Duodenal mucosa (tissue), 2 donors: ENCODE measurements around the gene COL12A1.

Experiments used
- H3K27ac ChIP-seq: one replicate; pipeline ENCODE4 v1.7.0; 2013; ENCODE audit warnings: low read depth, low read length
- H3K27me3 ChIP-seq, 2 donors: one replicate each; pipeline ENCODE4 v1.7.0; 2013; ENCODE audit warnings: low read length in 2 of 2, control low read depth in 1 of 2; ENCODE audit not compliant: insufficient read depth in 2 of 2, control insufficient read depth in 1 of 2
- H3K36me3 ChIP-seq, 2 donors: one replicate each; pipeline ENCODE4 v1.7.0; 2013; ENCODE audit warnings: low read length in 2 of 2, control low read depth in 1 of 2; ENCODE audit not compliant: insufficient read depth in 2 of 2, control insufficient read depth in 1 of 2
- H3K4me1 ChIP-seq, 2 donors: one replicate each; pipeline ENCODE4 v1.7.0; 2013; ENCODE audit warnings: low read length in 2 of 2, control low read depth in 1 of 2; ENCODE audit not compliant: insufficient read depth in 2 of 2, control insufficient read depth in 1 of 2
- H3K4me3 ChIP-seq, 2 donors: one replicate each; pipeline ENCODE4 v1.7.0; 2013; ENCODE audit warnings: low read length in 2 of 2, low read depth in 1 of 2
- H3K9ac ChIP-seq, 2 donors: one replicate each; pipeline ENCODE4 v1.7.0; 2013; ENCODE audit warnings: low read length in 2 of 2, low read depth in 1 of 2
- H3K9me3 ChIP-seq, 2 donors: one replicate each; pipeline ENCODE4 v1.7.0; 2013; ENCODE audit warnings: low read length in 2 of 2, control low read depth in 1 of 2; ENCODE audit not compliant: control insufficient read depth in 1 of 2

COL12A1 gene

DNA sequence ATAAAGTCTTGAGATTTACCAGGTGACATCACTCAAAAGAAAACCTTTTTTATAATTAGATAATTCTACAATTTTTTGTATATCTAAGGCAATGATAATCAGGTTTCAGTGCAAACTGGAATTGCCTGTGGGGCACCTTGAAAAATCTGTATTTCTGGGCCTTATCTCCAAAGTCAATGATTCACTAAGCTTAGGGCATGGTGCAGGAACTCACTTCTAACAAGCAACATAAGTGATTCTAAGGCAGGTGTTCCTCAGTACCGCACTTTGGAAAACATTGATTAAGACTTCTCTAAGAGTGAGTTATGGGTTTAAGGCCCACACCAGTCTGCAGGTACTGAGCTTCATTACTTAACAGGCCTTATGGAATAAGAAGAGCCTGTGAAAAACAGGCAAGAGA is 115.3 kb downstream of the COL12A1 start:
- H3K27ac ChIP-seq, result no peak overlapping the region
- H3K27me3 ChIP-seq, result peaks cover 0 to 6% of the 10 kb centered on the region in 2 donors
- no peaks in the 10 kb centered on the region for H3K4me1 ChIP-seq
- H3K4me3 ChIP-seq, result no peak overlapping the region
- H3K9ac ChIP-seq, result no peak overlapping the region
- H3K9me3 ChIP-seq, result no peaks in the 10 kb centered on the region
- H3K36me3 ChIP-seq, result no peaks in the 10 kb centered on the region

DNA sequence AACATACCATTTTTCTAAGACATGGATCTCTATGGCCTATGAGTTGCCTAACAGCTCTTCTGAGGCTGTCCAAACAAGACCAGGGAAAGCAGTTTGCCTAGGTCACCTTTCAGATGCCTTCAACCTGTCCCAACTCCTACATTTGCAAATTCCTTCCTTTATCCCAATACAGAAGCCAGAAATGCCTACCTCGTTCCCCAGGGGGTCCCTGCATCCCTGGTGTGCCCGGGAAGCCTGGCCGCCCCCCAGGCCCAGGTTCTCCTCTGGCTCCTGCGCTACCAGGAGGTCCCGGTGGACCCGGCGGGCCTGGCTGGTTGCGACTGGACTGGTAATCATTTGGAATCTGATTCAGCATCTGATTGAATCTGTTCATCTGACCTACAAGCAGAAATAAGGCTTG is 115.9 kb downstream of the COL12A1 start:
- H3K27me3 ChIP-seq, result peaks cover 3 to 10% of the 10 kb centered on the region in 2 donors
- no peak overlapping the region for H3K4me3 ChIP-seq
- peaks cover 0 to 4% of the 10 kb centered on the region in 2 donors for H3K4me1 ChIP-seq
- no peak overlapping the region for H3K9ac ChIP-seq
- no peaks in the 10 kb centered on the region for H3K36me3 ChIP-seq
- H3K27ac ChIP-seq, result no peak overlapping the region
- H3K9me3 ChIP-seq, result no peaks in the 10 kb centered on the region

- no peaks in the 10 kb centered on the region for H3K9me3 ChIP-seq
- H3K4me1 ChIP-seq, result peaks cover 0 to 6% of the 10 kb centered on the region in 2 donors
- no peak overlapping the region for H3K27ac ChIP-seq
- H3K36me3 ChIP-seq, result no peaks in the 10 kb centered on the region
- peaks cover 6 to 15% of the 10 kb centered on the region in 2 donors for H3K27me3 ChIP-seq
- no peak overlapping the region for H3K4me3 ChIP-seq
- no peak overlapping the region for H3K9ac ChIP-seq
Observed at GRCh38 chr6:75089151-75089897, 116.5 kb downstream of the COL12A1 start.

DNA sequence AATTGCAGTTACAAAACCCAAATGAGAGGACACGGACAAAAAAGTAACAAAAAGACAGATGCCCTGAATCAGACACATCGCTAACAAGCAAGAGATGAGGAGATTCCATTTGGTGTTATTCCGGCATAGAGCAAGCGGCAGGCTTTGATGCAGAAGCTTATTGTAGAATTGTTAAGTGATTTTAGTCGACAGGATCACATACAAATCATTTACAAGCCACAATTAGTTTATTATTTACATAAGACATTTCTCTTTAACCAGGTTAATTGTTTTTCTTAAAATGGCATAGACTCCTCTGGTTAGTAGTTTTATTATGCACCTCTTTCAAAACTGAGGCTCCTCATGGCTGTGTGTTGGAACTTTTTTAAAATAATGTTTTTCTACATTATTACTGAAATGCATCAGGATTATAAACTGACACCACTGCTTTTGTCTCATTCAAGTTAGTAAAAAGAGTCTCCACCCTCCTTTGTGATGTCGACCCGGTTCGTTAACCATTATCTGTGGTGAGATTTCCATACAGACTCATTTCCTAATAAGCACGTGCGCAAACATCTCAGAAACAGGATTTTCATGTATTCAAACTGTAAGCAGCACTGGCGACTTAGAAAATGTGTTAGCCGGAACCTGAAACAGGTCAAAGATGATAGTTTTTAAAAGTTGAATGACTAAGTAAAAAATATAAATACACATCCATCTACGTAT is 119.8 kb downstream of the COL12A1 start:
- Histone ChIP-seq H3K4me3 (no peak overlapping the region), H3K36me3 (no peaks in the 10 kb centered on the region), H3K27ac (no peak overlapping the region), H3K4me1 (peaks cover 0 to 6% of the 10 kb centered on the region in 2 donors), H3K27me3 (peaks cover 6 to 21% of the 10 kb centered on the region in 2 donors), H3K9me3 (no peaks in the 10 kb centered on the region), H3K9ac (no peak overlapping the region)

DNA sequence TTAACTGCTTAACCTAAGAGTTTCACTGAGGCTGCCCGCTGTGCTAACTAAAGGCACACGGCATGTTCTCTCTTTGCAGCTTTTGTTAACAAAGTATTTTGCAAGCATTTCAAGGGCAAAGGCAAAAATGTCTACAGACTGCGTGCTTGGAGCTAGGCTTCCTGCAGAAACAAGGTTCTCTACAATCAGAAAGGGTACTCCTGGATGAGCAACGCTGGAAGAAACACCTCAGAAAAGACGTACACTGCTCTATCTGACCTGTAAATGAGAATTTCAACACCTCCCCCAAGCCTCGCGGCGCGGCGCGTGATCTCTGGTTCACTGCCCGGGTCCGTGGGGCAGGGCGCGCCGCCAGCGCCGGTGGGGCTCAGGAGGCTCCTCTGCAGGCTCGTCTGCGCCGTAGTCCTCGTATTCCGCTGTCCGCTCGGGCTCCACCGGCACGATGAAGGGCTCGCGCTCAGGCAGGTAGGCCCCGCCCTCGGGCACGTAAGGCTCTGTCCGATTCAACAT is 120.9 kb downstream of the COL12A1 start:
- Histone ChIP-seq H3K4me3 (peak overlapping the region; percentile 40 to 56), H3K36me3 (no peaks in the 10 kb centered on the region), H3K27me3 (peaks cover 6 to 21% of the 10 kb centered on the region in 2 donors), H3K9me3 (no peaks in the 10 kb centered on the region), H3K9ac (no peak overlapping the region), H3K4me1 (peaks cover 0 to 6% of the 10 kb centered on the region in 2 donors), H3K27ac (no peak overlapping the region)

- peaks cover 0 to 6% of the 10 kb centered on the region in 2 donors for H3K4me1 ChIP-seq
- peaks cover 6 to 21% of the 10 kb centered on the region in 2 donors for H3K27me3 ChIP-seq
- no peaks in the 10 kb centered on the region for H3K9me3 ChIP-seq
- no peak overlapping the region for H3K9ac ChIP-seq
- no peak overlapping the region for H3K4me3 ChIP-seq
- H3K36me3 ChIP-seq, result no peaks in the 10 kb centered on the region
- no peak overlapping the region for H3K27ac ChIP-seq
Observed at GRCh38 chr6:75084018-75084417, 121.8 kb downstream of the COL12A1 start.

- Histone ChIP-seq H3K27me3 (peaks cover 6 to 21% of the 10 kb centered on the region in 2 donors), H3K4me1 (peaks cover 0 to 6% of the 10 kb centered on the region in 2 donors), H3K9ac (no peak overlapping the region)
Observed at GRCh38 chr6:75081921-75082320, 123.9 kb downstream of the COL12A1 start.

DNA sequence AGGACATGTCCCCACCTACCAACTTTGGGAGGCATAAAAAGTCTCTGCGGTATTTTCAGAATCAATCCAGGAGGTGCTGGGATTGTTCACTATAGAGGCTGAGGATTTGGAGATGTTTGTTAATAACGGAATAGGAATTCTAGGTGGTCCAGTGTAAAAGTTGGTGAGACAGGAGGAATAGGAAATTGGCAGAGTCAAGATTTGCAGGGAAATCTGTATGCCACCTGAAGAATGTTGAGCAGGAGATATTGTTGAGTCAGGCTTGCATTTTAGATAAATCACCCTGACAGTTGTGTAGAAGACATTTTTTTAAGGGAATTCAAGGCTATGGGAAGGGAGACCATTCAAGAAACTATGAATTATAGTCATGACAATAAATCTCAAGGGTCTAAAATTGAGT is 124.8 kb downstream of the COL12A1 start:
- Histone ChIP-seq H3K27me3 (peaks cover 6 to 19% of the 10 kb centered on the region in 2 donors), H3K4me3 (no peak overlapping the region), H3K4me1 (peaks cover 0 to 6% of the 10 kb centered on the region in 2 donors), H3K9ac (no peak overlapping the region), H3K9me3 (no peaks in the 10 kb centered on the region), H3K36me3 (no peaks in the 10 kb centered on the region), H3K27ac (no peak overlapping the region)

More at GRCh38 chr6:75081921-75082320, 123.9 kb downstream of the COL12A1 start:
- Histone ChIP-seq H3K27ac (no peak overlapping the region), H3K4me3 (no peak overlapping the region), H3K36me3 (no peaks in the 10 kb centered on the region), H3K9me3 (no peaks in the 10 kb centered on the region)

DNA sequence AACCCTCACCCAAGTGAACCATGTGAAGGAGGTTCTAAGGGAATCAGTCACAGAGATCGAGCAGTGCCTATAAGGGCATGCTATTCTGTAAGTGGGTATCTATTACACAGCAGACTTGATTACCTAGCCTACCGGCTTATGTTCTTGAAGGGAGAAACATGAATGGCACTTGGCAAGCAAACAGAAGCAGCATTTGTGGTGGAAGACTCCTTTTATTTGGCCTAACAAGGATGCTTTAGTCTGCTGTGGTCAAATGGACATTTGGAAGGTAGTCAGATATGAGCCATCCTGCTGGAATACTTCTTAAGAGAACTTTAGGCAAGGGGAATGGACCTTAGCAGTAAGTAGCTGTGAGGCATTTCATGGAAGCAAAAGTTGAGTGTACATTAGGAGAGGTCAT is 126.3 kb downstream of the COL12A1 start:
- no peak overlapping the region for H3K27ac ChIP-seq
- H3K4me3 ChIP-seq, result no peak overlapping the region
- peaks cover 0 to 8% of the 10 kb centered on the region in 2 donors for H3K27me3 ChIP-seq
- H3K4me1 ChIP-seq, result no peaks in the 10 kb centered on the region
- H3K9me3 ChIP-seq, result no peaks in the 10 kb centered on the region
- H3K36me3 ChIP-seq, result no peaks in the 10 kb centered on the region
- no peak overlapping the region for H3K9ac ChIP-seq

DNA sequence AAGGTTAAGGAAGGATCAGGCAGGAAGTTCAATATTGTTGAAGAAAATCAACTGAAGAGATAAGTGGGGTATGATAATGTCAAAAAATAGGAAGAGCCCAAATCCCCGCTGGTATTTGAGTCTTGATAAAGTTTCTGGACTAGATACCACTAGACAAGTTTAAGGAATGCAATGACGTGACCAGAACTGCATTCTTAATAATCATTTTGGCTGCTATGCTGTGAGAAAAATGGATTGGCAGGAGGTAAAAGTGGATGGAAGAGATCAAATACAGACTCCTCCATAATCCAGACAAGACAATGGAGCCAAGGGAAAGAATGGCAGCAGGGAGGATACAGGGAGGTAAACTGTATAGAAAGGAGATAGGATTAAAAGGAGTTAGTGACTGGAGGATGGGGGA is 128.2 kb downstream of the COL12A1 start:
- Histone ChIP-seq H3K36me3 (no peaks in the 10 kb centered on the region), H3K9me3 (no peaks in the 10 kb centered on the region), H3K27me3 (no peaks in the 10 kb centered on the region), H3K9ac (no peak overlapping the region), H3K4me3 (no peak overlapping the region), H3K27ac (no peak overlapping the region), H3K4me1 (no peaks in the 10 kb centered on the region)
